OCI-LY7 (cell line): ENCODE results near the gene RAP1GDS1. TPM values are rescaled to one million over a fixed set of nuclear protein-coding genes. Genes with fewer than 3 reads are reported as not detected.

Experiments used
- BruUV-seq: library from RNA; stranded (reverse); fragments of 400-500 nt; replicated peaks from 2 replicates; lab custom pipeline; 2021; lab: Mats Ljungman, UMichigan
- CTCF ChIA-PET: fragments of 300-600 bp; sonication (Branson Sonifier 250); formaldehyde crosslinking; loops from one replicate; lab custom pipeline; 2022; ENCODE audit warnings: antibody characterized with exemption; ENCODE audit not compliant: unreplicated experiment; lab: Charles Lee
- POLR2A ChIA-PET: fragments of 300-600 bp; sonication (Branson Sonifier 250); formaldehyde crosslinking; loops from one replicate; lab custom pipeline; 2022; ENCODE audit warnings: antibody characterized with exemption; lab: Charles Lee
- DNase-seq: peaks from one replicate; pipeline ENCODE4 v3.0.0-alpha.2; 2015; ENCODE audit warnings: low spot score
- H2AFZ ChIP-seq: fragments of 200-600 bp; sonication (generic), shearing (Covaris generic); 2 replicates; pipeline ENCODE4 v1.6.1; 2014; ENCODE audit warnings: mild to moderate bottlenecking, antibody characterized with exemption, low read length, moderate library complexity
- H3K27ac ChIP-seq: fragments of 200-600 bp; sonication (generic); 2 replicates; pipeline ENCODE4 v1.5.1; 2014; ENCODE audit warnings: mixed run types, low read depth, mild to moderate bottlenecking, moderate library complexity, low read length, inconsistent platforms; ENCODE audit not compliant: poor library complexity, severe bottlenecking
- H3K36me3 ChIP-seq: fragments of 200-600 bp; sonication (generic); 2 replicates; pipeline ENCODE4 v1.6.1; 2014; ENCODE audit warnings: mild to moderate bottlenecking, antibody characterized with exemption, low read length, moderate library complexity, mixed read lengths; ENCODE audit not compliant: insufficient read depth
- H3K4me1 ChIP-seq: fragments of 200-600 bp; sonication (generic); 2 replicates; pipeline ENCODE4 v1.5.1; 2014; ENCODE audit warnings: mild to moderate bottlenecking, low read length; ENCODE audit not compliant: insufficient read depth, poor library complexity, severe bottlenecking
- H3K4me2 ChIP-seq: fragments of 200-600 bp; sonication (generic); 2 replicates; pipeline ENCODE4 v1.6.1; 2014; ENCODE audit warnings: mild to moderate bottlenecking, low read length
- H3K4me3 ChIP-seq: fragments of 200-600 bp; sonication (generic); 2 replicates; pipeline ENCODE4 v1.5.1; 2014; ENCODE audit warnings: mild to moderate bottlenecking, low read depth, low read length; ENCODE audit not compliant: poor library complexity, severe bottlenecking
- H3K79me2 ChIP-seq: fragments of 200-600 bp; sonication (generic); 2 replicates; pipeline ENCODE4 v1.6.1; 2016; ENCODE audit warnings: low read depth, mild to moderate bottlenecking, low read length, moderate library complexity, mixed read lengths; ENCODE audit not compliant: insufficient read depth
- H3K9me2 ChIP-seq: fragments of 200-600 bp; sonication (generic); 2 replicates; pipeline ENCODE4 v1.6.1; 2016; ENCODE audit warnings: mild to moderate bottlenecking, low read length, mixed read lengths; ENCODE audit not compliant: insufficient read depth
- H3K9me3 ChIP-seq: fragments of 200-600 bp; sonication (generic); 2 replicates; pipeline ENCODE4 v1.6.1; 2014; ENCODE audit warnings: mild to moderate bottlenecking, mixed run types, low read length, mixed read lengths
- H4K20me1 ChIP-seq: fragments of 200-600 bp; sonication (generic); 2 replicates; pipeline ENCODE4 v1.6.1; 2014; ENCODE audit warnings: mild to moderate bottlenecking, antibody characterized with exemption, low read length, moderate library complexity, mixed read lengths; ENCODE audit not compliant: insufficient read depth
- CTCF ChIP-seq: fragments of 200-600 bp; sonication (generic); conservative IDR thresholded peaks from 2 replicates; pipeline ENCODE4 v1.5.1; 2014; ENCODE audit warnings: mild to moderate bottlenecking, antibody characterized with exemption, low read length, moderate library complexity, mixed read lengths
- EZH2phosphoT487 ChIP-seq: fragments of 200-600 bp; sonication (generic); IDR thresholded peaks from 2 replicates; pipeline ENCODE4 v1.6.1; 2018; ENCODE audit warnings: low read depth, borderline replicate concordance, mild to moderate bottlenecking, mixed run types, antibody characterized with exemption, low read length, moderate library complexity, mixed read lengths
- intact Hi-C: fragments of 100-400 bp; cut with micrococcal nuclease; formaldehyde crosslinking; loops from one replicate; pipeline ENCODE4 v1.10.0; 2022; ENCODE audit not compliant: unreplicated experiment
- total RNA-seq, 2 experiments: library from RNA; depleted of rRNA in 1 of 2; stranded (reverse); fragments of >200 nt in 1 of 2; shearing (Covaris generic) in 1 of 2; gene quantifications; 2 replicates each; pipeline ENCODE4 v1.2.3, GENCODE V29; 2014 to 2022

RAP1GDS1 gene
- total RNA-seq, 2 experiments from 2014 or later, result 53.5 to 57.8 TPM

GRCh38 chr4:98314791-98315565 lies 53.8 kb downstream of the RAP1GDS1 start:
- ChIA-PET CTCF (no interaction called here), POLR2A (interaction anchor here (0.6 to 1.1 kb wide), 10 partner anchors 12 to 1811 kb away, joined by 3 to 5 read pairs (median 4); no protein-coding TSS in a partner anchor)
- BruUV-seq, result no TSS peak
- Histone ChIP-seq H3K4me1 (no peaks in the 10 kb centered on the region), H4K20me1 (no peaks in the 10 kb centered on the region), H3K9me2 (no peaks in the 10 kb centered on the region), H3K4me2 (no peak overlapping the region), H3K79me2 (peaks cover 6% of the 10 kb centered on the region; the same call in 1 of the 2 replicates), H3K9me3 (0 out of 2 replicates have a peak, but pooled peaks cover 3% of the 10 kb centered on the region), H3K27ac (no peak overlapping the region), H2AFZ (no peak overlapping the region), H3K36me3 (peaks cover 20% of the 10 kb centered on the region), H3K4me3 (no peak overlapping the region)
- DNase-seq, result no peak
- intact Hi-C loops, result no loop called here
- TF ChIP-seq EZH2phosphoT487 (no peak), CTCF (no peak)

GRCh38 chr4:98318521-98318920 lies 57.3 kb downstream of the RAP1GDS1 start:
- ChIA-PET POLR2A (no interaction called here), CTCF (no interaction called here)
- Histone ChIP-seq H2AFZ (no peak overlapping the region), H3K27ac (no peak overlapping the region), H3K4me3 (no peak overlapping the region), H3K79me2 (no peaks in the 10 kb centered on the region), H3K36me3 (peaks cover 23% of the 10 kb centered on the region), H3K4me2 (no peak overlapping the region), H3K4me1 (no peaks in the 10 kb centered on the region), H3K9me3 (0 out of 2 replicates have a peak, but pooled peaks cover 5% of the 10 kb centered on the region), H4K20me1 (no peaks in the 10 kb centered on the region), H3K9me2 (no peaks in the 10 kb centered on the region)
- no TSS peak for BruUV-seq
- no peak for DNase-seq
- TF ChIP-seq EZH2phosphoT487 (no peak), CTCF (no peak)
- intact Hi-C loops, result no loop called here

GRCh38 chr4:98319021-98319420 lies 57.8 kb downstream of the RAP1GDS1 start:
- H3K27ac ChIP-seq, result no peak overlapping the region
- CTCF ChIA-PET, result no interaction called here
- BruUV-seq, result no TSS peak
- DNase-seq, result no peak
- H3K9me3 ChIP-seq, result 0 out of 2 replicates have a peak, but pooled peaks cover 5% of the 10 kb centered on the region
- H3K9me2 ChIP-seq, result no peaks in the 10 kb centered on the region
- intact Hi-C loops, result no loop called here
- no peaks in the 10 kb centered on the region for H4K20me1 ChIP-seq
- H3K4me3 ChIP-seq, result no peak overlapping the region
- H3K4me1 ChIP-seq, result no peaks in the 10 kb centered on the region
- TF ChIP-seq EZH2phosphoT487, result no peak
- peaks cover 23% of the 10 kb centered on the region for H3K36me3 ChIP-seq
- POLR2A ChIA-PET, result interaction anchor here (0.7 kb wide), 1 partner anchor 77 kb away, joined by 4 read pairs; no protein-coding TSS in a partner anchor
- no peaks in the 10 kb centered on the region for H3K79me2 ChIP-seq
- H2AFZ ChIP-seq, result no peak overlapping the region
- H3K4me2 ChIP-seq, result no peak overlapping the region
